OCI-LY7 (cell line): Measurements from ENCODE around the gene ICAM5. TPM values are rescaled to one million over a fixed set of nuclear protein-coding genes. Genes with fewer than 3 reads are reported as not detected.

Experiments
- BruUV-seq: library from RNA; stranded (reverse); fragments of 400-500 nt; replicated peaks from 2 replicates; lab custom pipeline; 2021; lab: Mats Ljungman, UMichigan
- CTCF ChIA-PET: fragments of 300-600 bp; sonication (Branson Sonifier 250); formaldehyde crosslinking; loops from one replicate; lab custom pipeline; 2022; ENCODE audit warnings: antibody characterized with exemption; ENCODE audit not compliant: unreplicated experiment; lab: Charles Lee
- POLR2A ChIA-PET: fragments of 300-600 bp; sonication (Branson Sonifier 250); formaldehyde crosslinking; loops from one replicate; lab custom pipeline; 2022; ENCODE audit warnings: antibody characterized with exemption; lab: Charles Lee
- DNase-seq: peaks from one replicate; pipeline ENCODE4 v3.0.0-alpha.2; 2015; ENCODE audit warnings: low spot score
- H2AFZ ChIP-seq: fragments of 200-600 bp; sonication (generic), shearing (Covaris generic); 2 replicates; pipeline ENCODE4 v1.6.1; 2014; ENCODE audit warnings: mild to moderate bottlenecking, antibody characterized with exemption, low read length, moderate library complexity
- H3K27ac ChIP-seq: fragments of 200-600 bp; sonication (generic); 2 replicates; pipeline ENCODE4 v1.5.1; 2014; ENCODE audit warnings: mixed run types, low read depth, mild to moderate bottlenecking, moderate library complexity, low read length, inconsistent platforms; ENCODE audit not compliant: poor library complexity, severe bottlenecking
- H3K36me3 ChIP-seq: fragments of 200-600 bp; sonication (generic); 2 replicates; pipeline ENCODE4 v1.6.1; 2014; ENCODE audit warnings: mild to moderate bottlenecking, antibody characterized with exemption, low read length, moderate library complexity, mixed read lengths; ENCODE audit not compliant: insufficient read depth
- H3K4me1 ChIP-seq: fragments of 200-600 bp; sonication (generic); 2 replicates; pipeline ENCODE4 v1.5.1; 2014; ENCODE audit warnings: mild to moderate bottlenecking, low read length; ENCODE audit not compliant: insufficient read depth, poor library complexity, severe bottlenecking
- H3K4me2 ChIP-seq: fragments of 200-600 bp; sonication (generic); 2 replicates; pipeline ENCODE4 v1.6.1; 2014; ENCODE audit warnings: mild to moderate bottlenecking, low read length
- H3K4me3 ChIP-seq: fragments of 200-600 bp; sonication (generic); 2 replicates; pipeline ENCODE4 v1.5.1; 2014; ENCODE audit warnings: mild to moderate bottlenecking, low read depth, low read length; ENCODE audit not compliant: poor library complexity, severe bottlenecking
- H3K79me2 ChIP-seq: fragments of 200-600 bp; sonication (generic); 2 replicates; pipeline ENCODE4 v1.6.1; 2016; ENCODE audit warnings: low read depth, mild to moderate bottlenecking, low read length, moderate library complexity, mixed read lengths; ENCODE audit not compliant: insufficient read depth
- H3K9me2 ChIP-seq: fragments of 200-600 bp; sonication (generic); 2 replicates; pipeline ENCODE4 v1.6.1; 2016; ENCODE audit warnings: mild to moderate bottlenecking, low read length, mixed read lengths; ENCODE audit not compliant: insufficient read depth
- H3K9me3 ChIP-seq: fragments of 200-600 bp; sonication (generic); 2 replicates; pipeline ENCODE4 v1.6.1; 2014; ENCODE audit warnings: mild to moderate bottlenecking, mixed run types, low read length, mixed read lengths
- H4K20me1 ChIP-seq: fragments of 200-600 bp; sonication (generic); 2 replicates; pipeline ENCODE4 v1.6.1; 2014; ENCODE audit warnings: mild to moderate bottlenecking, antibody characterized with exemption, low read length, moderate library complexity, mixed read lengths; ENCODE audit not compliant: insufficient read depth
- CTCF ChIP-seq: fragments of 200-600 bp; sonication (generic); conservative IDR thresholded peaks from 2 replicates; pipeline ENCODE4 v1.5.1; 2014; ENCODE audit warnings: mild to moderate bottlenecking, antibody characterized with exemption, low read length, moderate library complexity, mixed read lengths
- EZH2phosphoT487 ChIP-seq: fragments of 200-600 bp; sonication (generic); IDR thresholded peaks from 2 replicates; pipeline ENCODE4 v1.6.1; 2018; ENCODE audit warnings: low read depth, borderline replicate concordance, mild to moderate bottlenecking, mixed run types, antibody characterized with exemption, low read length, moderate library complexity, mixed read lengths
- intact Hi-C: fragments of 100-400 bp; cut with micrococcal nuclease; formaldehyde crosslinking; loops from one replicate; pipeline ENCODE4 v1.10.0; 2022; ENCODE audit not compliant: unreplicated experiment
- total RNA-seq, 2 experiments: library from RNA; depleted of rRNA in 1 of 2; stranded (reverse); fragments of >200 nt in 1 of 2; shearing (Covaris generic) in 1 of 2; gene quantifications; 2 replicates each; pipeline ENCODE4 v1.2.3, GENCODE V29; 2014 to 2022

The ICAM5 gene
- total RNA-seq, 2 experiments from 2014 or later, result 6.4 to 10.8 TPM

DNA sequence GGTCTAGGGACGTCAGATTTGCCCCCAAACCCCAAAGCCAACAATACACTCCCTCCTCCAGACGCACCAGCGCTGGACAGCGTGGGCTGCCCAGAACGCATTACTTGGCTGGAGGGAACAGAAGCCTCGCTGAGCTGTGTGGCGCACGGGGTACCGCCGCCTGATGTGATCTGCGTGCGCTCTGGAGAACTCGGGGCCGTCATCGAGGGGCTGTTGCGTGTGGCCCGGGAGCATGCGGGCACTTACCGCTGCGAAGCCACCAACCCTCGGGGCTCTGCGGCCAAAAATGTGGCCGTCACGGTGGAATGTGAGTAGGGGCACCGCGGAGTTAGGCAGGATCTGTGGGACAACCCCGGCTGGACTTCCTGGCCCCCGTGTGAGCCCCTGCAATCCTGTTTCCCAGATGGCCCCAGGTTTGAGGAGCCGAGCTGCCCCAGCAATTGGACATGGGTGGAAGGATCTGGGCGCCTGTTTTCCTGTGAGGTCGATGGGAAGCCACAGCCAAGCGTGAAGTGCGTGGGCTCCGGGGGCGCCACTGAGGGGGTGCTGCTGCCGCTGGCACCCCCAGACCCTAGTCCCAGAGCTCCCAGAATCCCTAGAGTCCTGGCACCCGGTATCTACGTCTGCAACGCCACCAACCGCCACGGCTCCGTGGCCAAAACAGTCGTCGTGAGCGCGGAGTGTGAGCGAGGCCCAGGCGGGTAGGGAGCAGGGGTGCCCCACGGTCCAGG lies 4.0 kb downstream of the ICAM5 start:
- Histone ChIP-seq H3K27ac (no peak overlapping the region), H3K4me2 (no peak overlapping the region), H2AFZ (no peak overlapping the region), H3K79me2 (no peaks in the 10 kb centered on the region), H3K9me2 (no peaks in the 10 kb centered on the region), H3K4me3 (no peak overlapping the region), H3K9me3 (no peaks in the 10 kb centered on the region), H3K36me3 (no peaks in the 10 kb centered on the region), H4K20me1 (no peaks in the 10 kb centered on the region), H3K4me1 (peaks cover 47% of the 10 kb centered on the region)
- no peak for TF ChIP-seq EZH2phosphoT487
- TF ChIP-seq CTCF, result no peak
- DNase-seq, result no peak
- intact Hi-C loops, result no loop called here
- ChIA-PET POLR2A (no interaction called here), CTCF (no interaction called here)
- no TSS peak for BruUV-seq

DNA sequence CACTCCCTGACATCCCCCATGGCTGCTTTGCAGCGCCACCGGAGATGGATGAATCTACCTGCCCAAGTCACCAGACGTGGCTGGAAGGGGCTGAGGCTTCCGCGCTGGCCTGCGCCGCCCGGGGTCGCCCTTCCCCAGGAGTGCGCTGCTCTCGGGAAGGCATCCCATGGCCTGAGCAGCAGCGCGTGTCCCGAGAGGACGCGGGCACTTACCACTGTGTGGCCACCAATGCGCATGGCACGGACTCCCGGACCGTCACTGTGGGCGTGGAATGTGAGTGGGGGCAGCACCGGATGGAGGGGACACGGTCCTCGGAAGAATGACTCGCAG lies 4.6 kb downstream of the ICAM5 start:
- POLR2A ChIA-PET, result no interaction called here
- no TSS peak for BruUV-seq

More for the DNA sequence above, 4.6 kb downstream of the ICAM5 start:
- Histone ChIP-seq H3K4me2 (no peak overlapping the region), H3K79me2 (no peaks in the 10 kb centered on the region), H3K9me2 (no peaks in the 10 kb centered on the region), H3K36me3 (no peaks in the 10 kb centered on the region), H3K4me1 (peaks cover 41% of the 10 kb centered on the region), H3K27ac (no peak overlapping the region), H3K4me3 (no peak overlapping the region), H4K20me1 (no peaks in the 10 kb centered on the region), H2AFZ (no peak overlapping the region), H3K9me3 (no peaks in the 10 kb centered on the region)
- CTCF ChIA-PET, result no interaction called here
- no peak for DNase-seq
- TF ChIP-seq EZH2phosphoT487 (no peak), CTCF (no peak)
- intact Hi-C loops, result no loop called here
